Stimulated activated CD8-positive, alpha-beta memory T cell treated with anti-CD3 and anti-CD28 coated beads, Interleukin-12 subunit alpha, Interleukin-12 subunit beta, amount 100 ng/mL, for 1 hour (primary cell): ENCODE results near the gene TMCO1.
"Not testable (repeated sequence)": the region's sequence is repeated elsewhere in the genome, so short reads cannot be mapped to it uniquely, and the experiment has no call there.

Source experiments
- DNase-seq: peaks from one replicate; pipeline ENCODE4 v3.0.0-alpha.2; 2020; ENCODE audit warnings: low read depth

TMCO1 gene

GRCh38 chr1:165747632-165748447 is 20.8 kb downstream of the TMCO1 start:
- DNase-seq = no peak

GRCh38 chr1:165744913-165745312 is 23.8 kb downstream of the TMCO1 start:
- DNase-seq = not testable (repeated sequence)

- DNase-seq = no peak
Observed at GRCh38 chr1:165742194-165742593, 26.5 kb downstream of the TMCO1 start.

DNA sequence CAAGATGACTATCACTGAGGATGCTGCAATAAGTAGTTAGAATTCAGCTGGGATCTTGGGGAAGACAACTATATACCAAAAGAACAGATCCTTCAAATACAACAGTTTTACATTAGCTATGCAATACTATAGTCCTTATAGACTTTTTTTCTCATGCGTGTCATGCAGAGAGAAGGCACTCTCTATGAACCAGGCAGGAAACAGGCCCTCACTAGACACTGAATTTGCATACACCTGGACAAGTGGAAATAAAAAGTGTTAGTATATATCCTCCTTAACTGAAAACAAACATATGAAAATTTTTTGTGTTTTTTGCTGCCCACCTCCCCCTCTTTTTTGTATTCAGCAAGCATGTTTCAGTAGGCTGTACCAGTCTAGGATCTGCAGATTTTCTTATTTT is 29.9 kb downstream of the TMCO1 start:
- DNase-seq = no peak

- DNase-seq = no peak
Observed at GRCh38 chr1:165737196-165737595, 31.5 kb downstream of the TMCO1 start.

- DNase-seq = no peak
Observed at GRCh38 chr1:165734906-165735305, 33.8 kb downstream of the TMCO1 start.

GRCh38 chr1:165726841-165727240 is 41.8 kb downstream of the TMCO1 start:
- DNase-seq = no peak

GRCh38 chr1:165726169-165726568 is 42.5 kb downstream of the TMCO1 start:
- no peak for DNase-seq

GRCh38 chr1:165717918-165718515 is 50.7 kb downstream of the TMCO1 start:
- DNase-seq = no peak

DNA sequence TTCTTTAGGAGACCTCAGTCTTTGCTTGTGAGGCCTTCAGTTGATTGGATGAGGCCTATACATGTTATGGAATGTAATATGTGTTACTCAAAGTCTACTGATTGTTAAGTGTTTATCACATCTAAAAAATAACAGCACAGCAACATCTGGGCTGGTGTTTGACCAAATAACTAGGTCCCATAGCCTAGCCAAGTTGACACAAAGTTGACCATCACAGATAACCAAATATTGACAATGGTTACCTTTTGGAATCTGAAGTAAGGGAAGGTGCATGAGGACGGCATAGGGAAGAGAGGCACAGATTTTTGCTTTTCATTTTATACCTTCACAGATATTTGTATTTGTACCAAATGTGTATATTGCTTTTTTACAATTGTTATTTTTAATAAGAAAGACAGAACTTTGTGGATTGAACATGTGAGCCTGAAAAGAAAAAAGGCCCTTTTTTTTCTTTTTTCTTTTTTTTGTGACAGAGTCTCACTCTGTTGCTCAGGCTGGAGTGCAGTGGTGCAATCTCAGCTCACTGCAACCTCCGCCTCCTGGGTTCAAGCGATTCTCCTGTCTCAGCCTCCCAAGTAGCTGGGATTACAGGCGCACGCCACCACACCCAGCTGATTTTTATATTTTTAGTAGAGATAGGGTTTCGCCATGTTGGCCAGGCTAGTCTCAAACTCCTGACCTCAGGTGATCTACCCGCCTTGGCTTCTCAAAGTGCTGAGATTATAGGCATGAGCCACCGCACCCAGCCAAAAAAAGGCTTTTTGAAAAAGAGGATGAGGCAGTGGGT is 52.2 kb downstream of the TMCO1 start:
- DNase-seq = not testable (repeated sequence)

DNA sequence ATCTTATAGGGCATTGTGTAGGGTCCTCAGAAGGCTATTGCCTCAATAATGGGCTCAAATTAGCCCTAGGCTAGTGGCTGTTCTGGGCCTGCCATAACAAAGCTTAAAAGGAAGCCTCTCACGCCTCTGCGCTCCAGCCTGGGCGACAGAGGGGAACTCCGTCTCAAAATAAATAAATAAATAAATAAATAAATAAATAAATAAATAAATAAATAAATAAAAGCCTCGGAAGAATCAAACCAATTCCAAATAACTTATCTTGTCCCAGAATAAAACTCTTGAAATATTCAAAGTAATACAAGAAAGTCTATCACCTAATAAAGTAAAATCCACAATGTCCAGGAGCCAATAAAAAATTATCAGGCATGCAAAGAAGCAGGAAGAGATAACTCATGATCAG is 55.9 kb downstream of the TMCO1 start:
- DNase-seq = no peak

DNA sequence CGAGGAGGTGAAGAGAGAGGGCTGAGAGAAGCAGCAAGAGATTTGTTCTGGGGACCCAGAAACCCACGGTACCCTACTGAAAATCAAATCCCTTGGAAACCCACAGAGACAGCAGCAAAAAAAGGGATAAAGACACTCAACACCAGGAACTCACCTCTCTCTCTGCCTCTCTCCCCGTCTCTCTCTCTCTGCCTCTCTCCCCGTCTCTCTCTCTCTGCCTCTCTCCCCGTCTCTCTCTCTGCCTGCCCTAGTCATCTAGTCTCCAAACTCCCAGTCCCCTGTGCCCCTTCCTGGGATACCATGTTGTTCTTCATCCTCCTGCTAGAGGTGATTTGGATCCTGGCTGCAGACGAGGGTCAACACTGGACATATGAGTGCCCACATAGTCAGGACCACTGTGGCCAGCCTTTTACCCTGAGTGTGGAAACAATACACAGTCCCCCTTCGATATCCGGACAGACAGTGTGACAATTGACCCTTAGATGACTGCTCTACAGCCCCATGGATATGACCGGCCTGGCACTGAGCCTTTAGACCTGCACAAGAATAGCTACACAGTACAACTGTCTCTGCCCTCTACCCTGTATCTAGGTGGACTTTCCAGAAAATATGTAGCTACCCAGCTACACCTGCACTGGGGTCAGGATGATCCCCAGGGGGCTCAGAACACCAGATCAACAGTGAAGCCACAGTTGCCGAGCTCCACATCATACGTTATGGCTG is 60.5 kb downstream of the TMCO1 start:
- no peak for DNase-seq

GRCh38 chr1:165703648-165704047 is 65.0 kb downstream of the TMCO1 start:
- DNase-seq = no peak

DNA sequence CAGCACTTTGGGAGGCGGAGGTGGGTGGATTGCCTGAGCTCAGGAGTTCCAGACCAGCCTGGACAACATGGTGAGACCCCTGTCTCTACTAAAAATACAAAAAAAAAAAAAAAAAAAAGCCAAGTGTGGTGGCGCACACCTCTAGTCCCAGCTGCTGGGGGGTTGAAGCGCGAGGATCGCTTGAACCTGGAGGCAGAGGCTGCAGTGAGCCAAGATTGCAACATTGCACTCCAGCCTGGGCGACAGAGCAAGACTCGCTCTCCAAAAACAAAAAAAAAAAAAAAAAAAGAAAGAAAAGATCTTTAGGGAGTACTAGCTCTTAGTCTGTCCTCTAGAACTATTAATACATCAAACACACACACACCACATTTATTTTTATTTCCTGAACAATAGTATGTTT is 66.7 kb downstream of the TMCO1 start:
- DNase-seq = not testable (repeated sequence)

DNA sequence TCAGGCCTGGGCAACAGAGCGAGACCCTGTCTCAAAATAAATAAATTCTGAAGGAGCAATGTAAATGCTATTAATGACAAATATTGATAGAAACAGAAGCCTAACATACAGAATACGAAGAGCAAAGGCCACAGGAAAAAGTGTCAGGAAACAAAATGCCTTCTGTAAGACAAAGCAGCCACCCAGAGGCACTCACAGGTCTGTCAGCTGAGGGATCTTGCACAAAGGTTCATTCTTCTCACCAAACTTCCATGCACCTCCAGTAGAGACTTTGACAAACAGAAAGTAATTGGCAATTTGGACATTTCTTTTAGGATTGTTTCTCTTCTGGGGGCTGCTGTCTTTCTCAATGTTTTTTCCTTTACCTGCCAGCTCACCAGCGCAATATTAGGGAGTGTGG is 69.1 kb downstream of the TMCO1 start:
- no peak for DNase-seq

DNA sequence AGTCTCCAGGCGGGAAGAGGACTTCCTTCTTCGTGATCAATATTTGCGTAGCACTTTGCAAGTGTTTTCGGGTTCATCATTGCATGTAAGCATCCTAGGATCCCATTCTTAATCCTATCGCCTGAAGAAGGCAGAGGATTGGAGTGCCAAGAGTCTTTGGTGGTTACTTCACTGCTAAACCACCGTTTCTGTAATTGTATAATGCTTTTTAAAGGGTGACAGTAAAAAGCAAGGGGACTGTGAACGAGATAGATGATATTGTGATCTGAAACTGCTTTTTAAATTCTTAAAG is 70.0 kb downstream of the TMCO1 start:
- no peak for DNase-seq

DNA sequence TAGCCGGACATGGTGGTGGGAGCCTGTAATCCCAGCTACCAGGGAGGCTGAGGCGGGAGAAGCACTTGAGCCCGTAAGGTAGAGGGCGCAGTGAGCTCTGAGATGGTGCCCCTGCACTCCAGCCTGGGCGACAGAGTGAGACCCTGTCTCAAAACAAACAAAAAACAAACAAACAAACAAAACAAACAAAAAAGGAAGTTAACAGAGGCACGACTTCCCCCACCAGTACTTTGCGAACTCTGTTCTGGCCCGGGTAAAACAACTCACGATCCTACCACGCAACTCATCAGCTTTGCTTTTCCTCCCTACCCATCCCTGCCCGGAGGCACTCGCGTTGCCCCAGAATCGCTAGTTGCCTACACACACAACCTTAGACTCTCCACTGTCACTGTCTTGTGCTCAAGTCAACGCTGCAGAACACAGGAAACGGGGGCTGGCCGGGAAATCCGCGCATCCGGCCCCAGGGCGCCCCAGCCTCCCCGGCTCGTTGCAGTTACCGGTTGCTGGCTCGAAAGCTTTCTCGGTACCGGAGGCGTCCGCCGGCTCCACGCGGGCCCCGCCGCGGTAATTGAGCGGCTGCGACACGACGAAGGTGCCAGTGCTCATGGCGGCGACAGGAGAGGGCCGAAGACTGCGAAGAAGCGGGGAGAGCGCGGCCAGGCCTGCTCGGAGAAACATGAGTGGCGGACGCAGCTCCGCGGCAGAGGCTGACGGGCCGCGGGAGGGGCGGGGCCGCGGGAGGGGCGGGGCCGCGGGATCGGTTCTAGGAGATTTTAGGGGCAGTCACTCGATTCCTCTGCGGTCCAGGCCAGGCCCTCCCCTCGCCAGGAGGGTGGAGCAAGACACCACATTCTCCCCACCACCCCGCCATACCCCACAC is 70.5 kb downstream of the TMCO1 start, which contains the start of gene ALDH9A1:
Gene ALDH9A1, minus strand, starts transcription at position 682 of the 880 bp plus-strand sequence. Its CDS starts 4 bp downstream, at position 678.
- peak; percentile 73 for DNase-seq

GRCh38 chr1:165697491-165697880 is 71.2 kb downstream of the TMCO1 start:
- no peak for DNase-seq

DNA sequence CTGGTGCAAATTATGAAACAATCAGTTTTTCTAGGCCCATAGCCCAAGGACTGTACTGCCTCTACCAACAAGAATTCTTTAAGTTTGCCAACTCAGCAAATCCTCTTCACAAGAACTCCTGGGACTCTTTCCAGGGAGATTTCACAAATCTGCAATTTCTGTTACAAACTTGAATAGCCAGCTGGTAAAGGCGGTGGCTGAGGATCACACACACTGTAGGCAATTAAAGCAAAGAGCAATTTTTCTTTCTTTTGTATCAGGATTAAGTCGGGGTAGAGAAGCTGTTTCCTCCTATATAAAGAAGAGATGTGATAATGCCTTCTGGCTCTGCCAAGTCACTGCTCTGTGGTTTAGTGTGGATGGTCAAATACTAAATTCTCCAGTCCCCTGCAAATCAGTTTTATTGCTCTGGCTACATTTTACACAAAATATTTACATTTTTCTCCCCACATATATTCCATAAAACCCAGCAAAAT is 72.0 kb downstream of the TMCO1 start:
- no peak for DNase-seq

- no peak for DNase-seq
Observed at GRCh38 chr1:165695031-165695430, 73.6 kb downstream of the TMCO1 start.

DNA sequence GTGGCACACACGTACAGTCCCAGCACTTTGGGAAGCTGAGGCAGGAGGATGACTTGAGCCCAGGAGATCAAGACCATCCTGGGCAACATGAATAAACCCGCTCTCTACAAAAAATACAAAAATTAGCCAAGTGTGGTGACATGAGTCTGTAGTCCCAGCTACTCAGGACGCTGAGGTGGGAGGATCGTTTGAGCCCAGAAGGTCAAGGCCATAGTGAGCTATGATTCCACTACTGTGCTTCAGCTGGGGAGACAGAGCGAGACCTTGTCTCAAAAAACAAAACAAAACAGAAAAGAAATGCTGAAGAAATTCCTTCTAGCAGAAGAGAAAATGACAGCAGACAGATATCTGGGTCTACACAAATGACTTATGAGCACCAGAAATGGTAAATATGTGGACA is 80.6 kb downstream of the TMCO1 start:
- DNase-seq = no peak
